IPS-20b (cell line): ENCODE measurements around the gene RHOU.

ENCODE experiments used
- H3K27ac ChIP-seq: one replicate; pipeline ENCODE4 v1.5.1; 2013; ENCODE audit warnings: low read length
- H3K27me3 ChIP-seq: 2 replicates; pipeline ENCODE4 v1.6.1; 2013; ENCODE audit warnings: mild to moderate bottlenecking, low read length, inconsistent platforms; ENCODE audit not compliant: insufficient read depth
- H3K36me3 ChIP-seq: 2 replicates; pipeline ENCODE4 v1.6.1; 2013; ENCODE audit warnings: low read depth, mild to moderate bottlenecking, inconsistent platforms, low read length, moderate library complexity; ENCODE audit not compliant: insufficient read depth
- H3K4me1 ChIP-seq: 2 replicates; pipeline ENCODE4 v1.6.1; 2013; ENCODE audit warnings: mild to moderate bottlenecking, control low read depth, inconsistent platforms, low read length, moderate library complexity; ENCODE audit not compliant: insufficient read depth
- H3K4me3 ChIP-seq: 2 replicates; pipeline ENCODE4 v1.5.1; 2013; ENCODE audit warnings: mild to moderate bottlenecking, low read length, inconsistent platforms
- H3K9ac ChIP-seq: 2 replicates; pipeline ENCODE4 v1.6.1; 2013; ENCODE audit warnings: low read depth, mild to moderate bottlenecking, inconsistent platforms, low read length, moderate library complexity
- H3K9me3 ChIP-seq: 2 replicates; pipeline ENCODE4 v1.6.1; 2013; ENCODE audit warnings: mild to moderate bottlenecking, low read depth, low read length, inconsistent platforms; ENCODE audit not compliant: insufficient read depth

The RHOU gene

DNA sequence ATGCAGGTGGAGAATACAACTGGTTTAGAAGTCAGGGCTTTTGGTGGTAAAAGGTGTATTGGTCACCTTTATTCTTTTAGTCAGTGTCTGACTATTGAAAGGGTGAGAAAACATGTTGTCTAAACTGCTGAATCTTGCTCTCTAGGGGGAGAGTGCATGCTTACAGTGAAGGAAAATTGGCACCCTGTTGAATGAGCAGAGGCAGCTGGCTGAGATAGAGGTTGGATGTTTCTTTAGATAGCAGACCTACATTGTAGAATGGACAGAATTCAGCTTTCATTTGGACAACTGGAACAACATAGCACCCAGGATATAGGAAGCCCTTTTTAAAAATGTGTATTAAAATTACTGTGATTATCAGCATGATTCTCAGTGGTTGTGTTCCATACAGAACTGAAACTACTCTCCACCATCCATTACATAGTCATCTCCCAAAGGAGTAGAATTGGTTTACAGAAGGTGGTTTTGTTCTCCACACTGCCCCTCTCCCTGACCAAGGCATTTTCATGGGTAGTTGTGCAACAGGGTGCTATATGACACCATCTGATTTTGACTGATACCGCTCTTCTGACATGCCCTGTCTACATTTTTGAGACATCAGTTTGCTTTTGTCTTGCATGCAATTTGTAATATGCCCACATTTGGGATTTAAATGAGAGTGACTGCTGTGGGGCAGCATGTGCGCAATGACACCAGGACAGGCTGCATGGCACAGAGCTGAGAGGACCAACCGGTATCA, 16.2 kb downstream of the RHOU start:
- no peak overlapping the region for H3K4me3 ChIP-seq

GRCh38 chr1:228752258-228752657, 17.0 kb downstream of the RHOU start:
- H3K4me3 ChIP-seq = no peak overlapping the region
- no peak overlapping the region for H3K27ac ChIP-seq
- H3K4me1 ChIP-seq = peaks cover 3% of the 10 kb centered on the region; the same call in 1 of the 2 replicates
- no peaks in the 10 kb centered on the region for H3K36me3 ChIP-seq
- H3K27me3 ChIP-seq = no peaks in the 10 kb centered on the region
- H3K9ac ChIP-seq = no peak overlapping the region
- H3K9me3 ChIP-seq = no peaks in the 10 kb centered on the region

More for the DNA sequence above, 16.2 kb downstream of the RHOU start:
- Histone ChIP-seq H3K27ac (no peak overlapping the region), H3K4me1 (peaks cover 3% of the 10 kb centered on the region; the same call in 1 of the 2 replicates), H3K9ac (no peak overlapping the region), H3K27me3 (no peaks in the 10 kb centered on the region), H3K9me3 (no peaks in the 10 kb centered on the region), H3K36me3 (no peaks in the 10 kb centered on the region)

- Histone ChIP-seq H3K27me3 (no peaks in the 10 kb centered on the region), H3K27ac (no peak overlapping the region), H3K36me3 (no peaks in the 10 kb centered on the region), H3K4me1 (peaks cover 3% of the 10 kb centered on the region; the same call in 1 of the 2 replicates), H3K9ac (no peak overlapping the region), H3K4me3 (no peak overlapping the region), H3K9me3 (no peaks in the 10 kb centered on the region)
Observed at GRCh38 chr1:228752675-228753265, 17.5 kb downstream of the RHOU start.

GRCh38 chr1:228753287-228753686, 18.0 kb downstream of the RHOU start:
- Histone ChIP-seq H3K9ac (no peak overlapping the region), H3K27me3 (peaks cover under 1% of the 10 kb centered on the region; the same call in 1 of the 2 replicates), H3K4me3 (no peak overlapping the region), H3K4me1 (peaks cover 3% of the 10 kb centered on the region; the same call in 1 of the 2 replicates), H3K36me3 (no peaks in the 10 kb centered on the region), H3K27ac (no peak overlapping the region), H3K9me3 (no peaks in the 10 kb centered on the region)

GRCh38 chr1:228753786-228754360, 18.6 kb downstream of the RHOU start:
- Histone ChIP-seq H3K4me1 (peaks cover 3% of the 10 kb centered on the region; the same call in 1 of the 2 replicates), H3K9me3 (no peaks in the 10 kb centered on the region), H3K36me3 (no peaks in the 10 kb centered on the region), H3K27ac (no peak overlapping the region), H3K27me3 (peaks cover 6% of the 10 kb centered on the region; the same call in 1 of the 2 replicates), H3K9ac (no peak overlapping the region), H3K4me3 (no peak overlapping the region)

DNA sequence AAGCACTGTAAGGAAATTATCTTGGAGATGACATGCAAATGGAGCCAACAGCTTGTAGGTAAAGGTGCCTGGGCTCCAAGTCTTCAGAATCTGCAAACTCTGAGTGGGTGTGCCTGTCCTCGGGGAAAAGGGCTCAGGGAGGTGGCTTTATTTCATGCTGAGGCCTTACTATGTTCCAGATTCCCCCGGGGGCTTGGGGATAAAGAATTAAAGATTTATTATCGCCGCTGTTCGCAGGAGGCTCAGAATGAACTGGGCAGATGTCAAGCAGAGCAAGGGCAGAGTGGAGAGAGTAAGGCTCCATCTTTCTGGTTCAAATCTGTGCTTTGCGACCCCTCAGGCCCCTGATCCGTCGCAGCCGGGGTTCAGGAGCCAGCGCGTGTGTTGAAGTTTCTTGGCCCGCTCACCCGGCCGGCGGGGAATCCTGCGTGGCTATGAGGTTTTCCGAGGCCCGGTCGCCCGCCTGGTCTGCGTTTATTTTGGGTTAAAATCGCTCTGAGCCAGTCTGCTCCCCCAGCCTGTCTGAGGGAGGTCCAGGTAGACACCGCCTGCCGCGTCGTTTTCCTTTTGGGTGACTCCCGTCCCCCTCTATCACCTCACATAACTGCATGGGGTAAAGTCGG, 19.5 kb downstream of the RHOU start:
- Histone ChIP-seq H3K9ac (no peak overlapping the region), H3K9me3 (no peaks in the 10 kb centered on the region), H3K4me3 (no peak overlapping the region), H3K36me3 (no peaks in the 10 kb centered on the region), H3K27me3 (peaks cover 6% of the 10 kb centered on the region; the same call in 1 of the 2 replicates), H3K27ac (no peak overlapping the region), H3K4me1 (peaks cover 3% of the 10 kb centered on the region; the same call in 1 of the 2 replicates)

DNA sequence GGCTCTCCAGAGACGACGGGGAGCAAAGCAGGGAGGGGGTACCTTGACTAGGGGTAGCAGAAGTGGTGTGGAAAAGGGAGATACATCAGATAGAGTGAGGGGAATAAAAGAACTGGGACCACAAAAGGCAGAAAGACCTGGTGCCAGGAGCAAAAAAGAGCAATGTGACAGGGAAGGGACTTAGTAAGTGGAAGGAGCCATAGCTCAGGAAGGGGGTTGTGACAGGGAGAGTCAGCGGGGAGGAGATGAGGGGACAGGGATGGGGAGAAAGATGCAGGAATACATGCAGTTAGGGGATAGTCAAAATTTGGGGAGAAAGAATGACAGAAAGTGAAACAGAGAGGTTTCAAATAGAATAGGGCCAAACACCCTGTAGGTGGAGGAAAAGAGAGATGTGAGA, 20.5 kb downstream of the RHOU start:
- H3K27me3 ChIP-seq = peaks cover 6% of the 10 kb centered on the region; the same call in 1 of the 2 replicates
- H3K4me3 ChIP-seq = no peak overlapping the region
- no peak overlapping the region for H3K9ac ChIP-seq
- no peaks in the 10 kb centered on the region for H3K36me3 ChIP-seq
- peaks cover 3% of the 10 kb centered on the region; the same call in 1 of the 2 replicates for H3K4me1 ChIP-seq
- no peaks in the 10 kb centered on the region for H3K9me3 ChIP-seq
- H3K27ac ChIP-seq = no peak overlapping the region

DNA sequence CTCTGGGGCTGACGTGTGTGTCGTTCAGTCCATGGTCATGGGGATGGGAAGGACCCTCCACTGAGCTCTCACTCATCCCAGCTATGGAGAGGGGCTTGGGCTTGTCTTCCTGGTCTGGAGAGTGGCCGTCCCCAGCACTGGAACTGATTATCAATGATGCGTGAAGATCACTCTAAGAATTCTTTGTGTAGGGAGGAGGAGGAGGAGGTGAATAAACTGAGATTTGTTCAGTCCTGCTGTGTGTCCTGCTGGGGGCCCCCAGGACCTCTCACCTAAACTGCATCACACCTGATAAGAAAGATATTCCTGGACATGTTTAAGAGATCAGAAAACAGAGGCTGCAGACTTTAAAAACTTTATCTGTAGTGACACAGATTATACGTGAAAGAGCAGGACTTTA, 21.2 kb downstream of the RHOU start:
- H3K27me3 ChIP-seq = peaks cover 6% of the 10 kb centered on the region; the same call in 1 of the 2 replicates

DNA sequence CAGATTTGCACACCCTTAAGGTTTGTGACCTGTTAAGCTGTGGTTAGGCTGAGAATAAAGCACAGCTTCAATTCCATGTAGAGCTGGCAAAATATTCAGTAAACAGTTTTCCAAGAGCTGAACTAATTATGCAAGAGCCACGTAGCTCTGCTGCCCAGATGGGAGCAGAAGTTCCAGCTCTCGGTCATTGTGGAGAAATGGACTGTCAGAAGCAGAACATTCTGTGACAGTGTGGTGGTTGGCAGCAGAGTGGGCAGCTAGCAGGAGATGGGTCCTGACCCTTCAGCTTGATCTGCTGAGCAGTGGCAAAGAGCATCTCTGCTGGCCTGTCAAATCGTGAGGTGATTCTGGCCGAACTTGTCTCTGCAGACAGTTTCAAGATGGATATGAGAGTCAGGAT, 23.2 kb downstream of the RHOU start:
- Histone ChIP-seq H3K27ac (no peak overlapping the region), H3K4me1 (peaks cover 3% of the 10 kb centered on the region; the same call in 1 of the 2 replicates), H3K36me3 (no peaks in the 10 kb centered on the region), H3K4me3 (no peak overlapping the region), H3K9ac (no peak overlapping the region), H3K27me3 (peaks cover 6% of the 10 kb centered on the region; the same call in 1 of the 2 replicates), H3K9me3 (no peaks in the 10 kb centered on the region)

More for the DNA sequence above, 21.2 kb downstream of the RHOU start:
- Histone ChIP-seq H3K9ac (no peak overlapping the region), H3K27ac (no peak overlapping the region), H3K4me3 (no peak overlapping the region), H3K36me3 (no peaks in the 10 kb centered on the region), H3K9me3 (no peaks in the 10 kb centered on the region), H3K4me1 (peaks cover 3% of the 10 kb centered on the region; the same call in 1 of the 2 replicates)

DNA sequence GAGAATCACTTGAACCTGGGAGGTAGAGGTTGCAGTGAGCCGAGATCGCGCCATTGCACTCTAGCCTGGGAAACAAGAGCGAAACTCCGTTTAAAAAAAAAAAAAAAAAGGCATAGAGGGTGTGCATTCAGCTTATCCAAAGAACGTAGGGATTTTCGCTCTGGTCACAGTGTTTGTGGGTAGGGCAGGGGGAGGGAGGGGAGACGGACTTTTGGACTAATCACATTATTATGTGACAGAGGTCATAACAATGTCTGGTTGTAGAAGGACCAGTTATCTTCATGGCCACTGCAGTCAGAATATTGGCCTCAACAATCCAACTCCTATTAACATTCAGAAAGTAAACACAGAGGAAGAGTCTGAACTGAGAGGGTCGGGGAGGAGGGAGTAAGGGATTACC, 25.7 kb downstream of the RHOU start:
- Histone ChIP-seq H3K27me3 (peaks cover 6% of the 10 kb centered on the region; the same call in 1 of the 2 replicates), H3K36me3 (no peaks in the 10 kb centered on the region)

DNA sequence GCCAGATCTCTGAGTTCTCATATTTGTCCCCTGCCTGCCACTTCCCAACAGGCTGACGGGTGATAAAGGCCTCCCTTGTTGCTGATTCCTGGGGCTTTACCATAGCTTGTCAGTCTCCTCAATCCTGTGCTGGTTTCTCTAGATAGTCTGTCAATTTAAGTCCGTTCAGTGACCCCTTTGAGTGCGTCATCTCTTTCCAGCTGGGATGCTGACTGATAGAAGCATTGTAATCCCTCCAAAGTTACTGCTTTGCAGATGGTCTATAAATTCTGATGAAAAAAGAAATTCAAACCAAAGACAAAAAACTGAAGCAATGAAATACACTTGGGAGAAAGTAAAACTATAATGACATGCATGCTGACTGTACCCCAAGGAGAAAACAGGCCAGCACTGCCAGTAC, 28.3 kb downstream of the RHOU start:
- H3K27me3 ChIP-seq = peaks cover 2% of the 10 kb centered on the region; the same call in 1 of the 2 replicates

More for the DNA sequence above, 25.7 kb downstream of the RHOU start:
- no peaks in the 10 kb centered on the region for H3K9me3 ChIP-seq
- H3K4me3 ChIP-seq = no peak overlapping the region
- no peaks in the 10 kb centered on the region for H3K4me1 ChIP-seq
- no peak overlapping the region for H3K9ac ChIP-seq
- no peak overlapping the region for H3K27ac ChIP-seq

More for the DNA sequence above, 28.3 kb downstream of the RHOU start:
- Histone ChIP-seq H3K9me3 (no peaks in the 10 kb centered on the region), H3K27ac (no peak overlapping the region), H3K4me1 (no peaks in the 10 kb centered on the region), H3K9ac (no peak overlapping the region), H3K4me3 (no peak overlapping the region), H3K36me3 (no peaks in the 10 kb centered on the region)
